Testis (tissue), 3 donors: ENCODE data around the gene PPFIBP1. TPM values are rescaled to one million over a fixed set of nuclear protein-coding genes. Genes with fewer than 3 reads are reported as not detected.
"Not testable (repeated sequence)": the region's sequence is repeated elsewhere in the genome, so short reads cannot be mapped to it uniquely, and the experiment has no call there.

Experiments used
- DNase-seq: peaks from one replicate; pipeline ENCODE4 v3.0.0-alpha.2; 2019
- H3K27ac ChIP-seq, 2 donors: fragments of 200-600 bp; sonication (generic); one replicate each; pipeline ENCODE4 v1.5.1; 2019
- H3K27me3 ChIP-seq: fragments of 200-600 bp; sonication (generic); one replicate; pipeline ENCODE4 v1.5.1; 2019
- H3K36me3 ChIP-seq: fragments of 200-600 bp; sonication (generic); one replicate; pipeline ENCODE4 v1.5.1; 2017; ENCODE audit warnings: low read depth; ENCODE audit errors: missing control alignments
- H3K4me1 ChIP-seq: fragments of 200-600 bp; sonication (generic); one replicate; pipeline ENCODE4 v1.5.1; 2019
- H3K4me3 ChIP-seq, 2 donors: fragments of 200-600 bp; sonication (generic); one replicate each; pipeline ENCODE4 v1.5.1; 2017 to 2019
- H3K9me3 ChIP-seq: fragments of 200-600 bp; sonication (generic); one replicate; pipeline ENCODE4 v1.5.1; 2017
- POLR2A ChIP-seq: fragments of 450-650 bp; IDR thresholded peaks from one replicate; pipeline ENCODE4 v1.6.1; 2017; ENCODE audit warnings: antibody characterized with exemption, mild to moderate bottlenecking, moderate library complexity
- WGBS, 2 donors: methylation state at CpG; one replicate each; pipeline ENCODE4 v1.1.5; 2018; 5-methylcytosine and 5-hydroxymethylcytosine counted together
- intact Hi-C: fragments of 100-400 bp; cut with DNase I; formaldehyde crosslinking; loops from one replicate; pipeline ENCODE4 v1.15.1; 2023; ENCODE audit warnings: low total_unique reads
- polyA plus RNA-seq: library from polyadenylated mRNA; stranded (reverse); fragments of 350-450 nt; fragmentation: Illumina TruSeq; extraction: RNeasy Lipid Tissue Mini Kit (QIAGEN cat#74804); gene quantifications from one replicate; pipeline ENCODE4 v1.2.3, GENCODE V29; 2014; ENCODE audit warnings: low read depth, low replicate concordance; ENCODE audit not compliant: insufficient read depth
- total RNA-seq, 2 donors: library from RNA; depleted of rRNA; stranded (reverse); fragments of >200 nt; gene quantifications; one replicate each; pipeline ENCODE4 v1.2.3, GENCODE V29; 2016
- TF ChIP-seq, protein P1 (sequence below), 3 experiments: fragments of 450-650 bp in 2 of 3; fragments of 200-600 bp in 1 of 3; sonication (generic) in 1 of 3; IDR thresholded peaks; one replicate each; pipeline ENCODE4 v1.5.1; 2016 to 2019; ENCODE audit warnings: antibody characterized with exemption in 3 of 3, mild to moderate bottlenecking in 2 of 3, moderate library complexity in 1 of 3

PPFIBP1 gene
- total and polyA plus RNA-seq, 3 donors from 2014 or later: 33.4 to 87.8 (median 75.3) TPM

DNA sequence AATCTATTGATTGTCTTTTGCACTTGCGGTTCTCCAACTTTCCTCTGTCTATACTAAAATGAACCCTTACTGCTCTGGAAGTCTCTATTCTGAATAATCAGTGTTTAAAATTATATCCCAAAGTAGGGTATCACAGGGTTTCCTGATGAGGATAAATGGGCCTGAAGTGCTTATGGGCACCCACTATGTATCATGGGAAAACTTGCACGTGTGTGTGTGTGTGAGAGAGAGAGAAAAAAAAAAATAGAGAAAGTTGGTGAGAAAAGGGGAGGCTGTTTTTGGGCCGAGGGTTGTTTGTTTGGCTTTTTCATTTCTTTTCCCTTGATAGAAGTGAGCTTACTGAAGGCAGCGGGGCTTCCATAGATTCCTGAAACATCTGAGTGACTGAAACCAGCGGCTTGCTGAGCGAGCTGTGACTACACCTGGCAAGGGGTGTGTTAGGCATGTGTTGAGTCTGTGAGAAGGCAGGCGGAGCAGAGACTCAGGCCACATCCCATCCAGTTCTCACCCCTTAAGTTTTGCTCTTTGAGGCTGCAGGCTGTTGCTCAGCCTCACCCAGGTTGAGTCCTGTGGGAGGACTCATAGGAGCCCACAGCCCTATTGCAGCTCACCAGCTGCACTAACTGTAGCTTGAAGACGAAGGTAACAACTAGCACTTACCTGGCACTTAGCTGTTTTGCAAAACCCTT lies 17.2 kb downstream of the PPFIBP1 start:
- WGBS, 2 donors: 79 to 87% methylated on average over 8 of the region's 8 CpGs
- no peak for DNase-seq
- Histone ChIP-seq H3K27ac (no peak overlapping the region), H3K4me3 (no peak overlapping the region), H3K27me3 (no peaks in the 10 kb centered on the region), H3K4me1 (peaks cover 23% of the 10 kb centered on the region), H3K9me3 (no peaks in the 10 kb centered on the region), H3K36me3 (no peaks in the 10 kb centered on the region)
- no peak for TF ChIP-seq POLR2A
- TF ChIP-seq, protein P1, sequence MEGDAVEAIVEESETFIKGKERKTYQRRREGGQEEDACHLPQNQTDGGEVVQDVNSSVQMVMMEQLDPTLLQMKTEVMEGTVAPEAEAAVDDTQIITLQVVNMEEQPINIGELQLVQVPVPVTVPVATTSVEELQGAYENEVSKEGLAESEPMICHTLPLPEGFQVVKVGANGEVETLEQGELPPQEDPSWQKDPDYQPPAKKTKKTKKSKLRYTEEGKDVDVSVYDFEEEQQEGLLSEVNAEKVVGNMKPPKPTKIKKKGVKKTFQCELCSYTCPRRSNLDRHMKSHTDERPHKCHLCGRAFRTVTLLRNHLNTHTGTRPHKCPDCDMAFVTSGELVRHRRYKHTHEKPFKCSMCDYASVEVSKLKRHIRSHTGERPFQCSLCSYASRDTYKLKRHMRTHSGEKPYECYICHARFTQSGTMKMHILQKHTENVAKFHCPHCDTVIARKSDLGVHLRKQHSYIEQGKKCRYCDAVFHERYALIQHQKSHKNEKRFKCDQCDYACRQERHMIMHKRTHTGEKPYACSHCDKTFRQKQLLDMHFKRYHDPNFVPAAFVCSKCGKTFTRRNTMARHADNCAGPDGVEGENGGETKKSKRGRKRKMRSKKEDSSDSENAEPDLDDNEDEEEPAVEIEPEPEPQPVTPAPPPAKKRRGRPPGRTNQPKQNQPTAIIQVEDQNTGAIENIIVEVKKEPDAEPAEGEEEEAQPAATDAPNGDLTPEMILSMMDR (IDR thresholded peaks at IDR 0.05): no peak
- intact Hi-C loops: no loop called here

DNA sequence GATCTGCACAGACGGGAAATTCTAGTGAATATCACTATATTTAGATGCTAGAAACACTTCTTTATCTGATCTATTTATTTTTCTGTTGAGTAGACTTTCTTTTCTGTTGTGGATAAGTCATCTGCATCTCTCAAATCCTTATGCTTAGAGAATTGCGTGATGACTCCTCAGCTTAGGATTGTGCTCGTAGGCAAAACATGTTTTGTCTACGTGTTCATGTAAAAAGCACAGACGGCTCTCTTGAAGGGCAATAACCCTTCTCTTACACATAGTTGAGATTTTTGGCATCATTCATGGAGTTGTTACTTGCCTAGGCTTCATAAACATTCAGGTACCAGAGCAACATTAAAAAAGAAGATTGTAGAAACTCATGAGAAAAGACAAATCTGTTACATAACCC lies 18.6 kb downstream of the PPFIBP1 start:
- H3K4me3 ChIP-seq: no peak overlapping the region
- peaks cover 16% of the 10 kb centered on the region for H3K4me1 ChIP-seq
- no peak for DNase-seq
- H3K9me3 ChIP-seq: no peaks in the 10 kb centered on the region
- H3K36me3 ChIP-seq: no peaks in the 10 kb centered on the region
- peak overlapping the region in 1 of 2 donors; percentile 33 for H3K27ac ChIP-seq
- WGBS, 2 donors: 71% methylated on average over 5 of the region's 5 CpGs
- intact Hi-C loops: no loop called here
- H3K27me3 ChIP-seq: no peaks in the 10 kb centered on the region
- TF ChIP-seq, protein P1 (IDR thresholded peaks at IDR 0.05): no peak
- no peak for TF ChIP-seq POLR2A

DNA sequence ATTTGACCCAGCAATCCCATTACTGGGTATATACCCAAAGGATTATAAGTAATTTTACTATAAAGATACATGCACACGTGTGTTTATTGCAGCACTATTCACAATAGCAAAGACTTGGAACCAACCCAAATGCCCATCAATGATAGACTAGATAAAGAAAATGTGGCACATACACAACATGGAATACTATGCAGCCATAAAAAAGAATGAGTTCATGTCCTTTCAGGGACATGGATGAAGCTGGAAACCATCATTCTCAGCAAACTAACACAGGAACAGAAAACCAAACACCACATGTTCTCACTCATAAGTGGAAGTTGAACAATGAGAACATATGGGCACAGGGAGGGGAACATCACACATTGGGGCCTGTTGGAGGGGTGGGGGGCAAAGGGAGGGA lies 20.9 kb downstream of the PPFIBP1 start:
- H3K9me3 ChIP-seq, H3K27ac ChIP-seq, intact Hi-C loops, DNase-seq, H3K27me3 ChIP-seq, H3K36me3 ChIP-seq, H3K4me3 ChIP-seq: not testable (repeated sequence)
- WGBS, 2 donors: 91 to 100% methylated on average over 1 of the region's 1 CpG
- H3K4me1 ChIP-seq: peaks cover 25% of the 10 kb centered on the region

DNA sequence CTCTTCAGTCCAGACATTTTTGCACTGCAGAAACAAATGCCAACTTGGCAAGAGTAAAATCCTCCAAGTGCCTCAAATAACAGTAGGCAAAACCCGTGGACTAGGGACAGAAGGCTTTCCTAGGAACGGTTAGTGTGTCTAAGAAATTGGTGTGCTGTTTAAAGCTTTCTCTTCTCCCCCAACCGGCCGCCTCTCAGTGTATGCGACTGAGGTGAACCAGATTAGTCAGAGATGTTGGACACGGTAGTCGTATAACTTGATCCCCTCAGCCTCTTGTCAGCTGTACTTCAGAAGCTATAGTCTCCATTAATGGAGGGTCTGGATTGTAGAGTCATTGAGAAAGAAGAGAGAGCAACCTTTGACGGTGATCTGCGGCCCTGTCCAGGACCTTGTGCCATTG lies 21.7 kb downstream of the PPFIBP1 start:
- no peaks in the 10 kb centered on the region for H3K27me3 ChIP-seq
- no peak for DNase-seq
- no peak overlapping the region for H3K4me3 ChIP-seq
- intact Hi-C loops: no loop called here
- no peak overlapping the region for H3K27ac ChIP-seq
- peaks cover 32% of the 10 kb centered on the region for H3K4me1 ChIP-seq
- no peaks in the 10 kb centered on the region for H3K36me3 ChIP-seq
- TF ChIP-seq, protein P1 (IDR thresholded peaks at IDR 0.05): no peak
- TF ChIP-seq POLR2A: no peak
- WGBS, 2 donors: 67 to 72% methylated on average over 9 of the region's 9 CpGs
- no peaks in the 10 kb centered on the region for H3K9me3 ChIP-seq

DNA sequence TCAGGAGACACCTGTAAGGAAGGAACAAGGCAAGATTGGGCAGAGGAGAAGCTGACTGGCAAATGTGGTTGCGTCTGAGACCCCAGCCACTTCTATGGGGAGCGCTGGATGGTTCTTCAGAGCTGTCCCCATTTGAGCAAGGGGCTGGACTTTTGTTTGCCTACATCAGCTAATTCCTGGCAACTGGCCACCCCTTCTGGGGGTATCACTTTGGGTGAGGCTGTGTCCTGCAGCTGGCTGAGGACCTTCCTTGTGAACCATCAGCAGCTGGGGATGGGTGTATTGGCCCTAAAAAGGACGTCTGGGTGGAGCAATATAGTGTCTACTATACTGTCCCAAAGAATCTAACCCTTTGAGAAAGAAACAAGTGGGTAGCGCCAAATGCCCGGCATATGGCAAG lies 23.6 kb downstream of the PPFIBP1 start:
- TF ChIP-seq, protein P1 (IDR thresholded peaks at IDR 0.05): no peak
- TF ChIP-seq POLR2A: no peak
- WGBS, 2 donors: 87 to 91% methylated on average over 5 of the region's 5 CpGs
- intact Hi-C loops: no loop called here
- Histone ChIP-seq H3K4me3 (no peak overlapping the region), H3K9me3 (no peaks in the 10 kb centered on the region), H3K36me3 (no peaks in the 10 kb centered on the region), H3K27ac (no peak overlapping the region), H3K27me3 (no peaks in the 10 kb centered on the region), H3K4me1 (peaks cover 43% of the 10 kb centered on the region)
- DNase-seq: no peak
